ENCODE measurements around the gene NSFL1C. TPM values are rescaled to one million over a fixed set of nuclear protein-coding genes. Genes with fewer than 3 reads are reported as not detected.

The NSFL1C gene
- total RNA-seq, 1 experiment from 2014 or later: 151 TPM

- no peak for DNase-seq (ENCODE audit: low read depth, low spot score)
- POLR2A ChIA-PET: no interaction called here
- in situ Hi-C loops (cut with HindIII; ENCODE audit: low pct_unique_long_range_greater_than_20kb, low sequenced_read_pairs) (no loop called here), intact Hi-C loops (cut with micrococcal nuclease; ENCODE audit: unreplicated experiment) (no loop called here)
- Histone ChIP-seq H3K9me3 (ENCODE audit: control insufficient read depth, insufficient read depth, low read depth, low read length) (no peaks in the 10 kb centered on the region), H3K4me1 (ENCODE audit: control insufficient read depth, insufficient read depth, low read length) (no peaks in the 10 kb centered on the region), H3K4me3 (ENCODE audit: low read depth in 2 of 2, low read length in 2 of 2) (no peak overlapping the region), H3K27me3 (ENCODE audit: control insufficient read depth, insufficient read depth, low read length) (no peaks in the 10 kb centered on the region), H3K36me3 (ENCODE audit: control insufficient read depth, insufficient read depth, low read length) (peaks cover 39% of the 10 kb centered on the region), H3K27ac (ENCODE audit: low read length) (no peak overlapping the region)
- TF ChIP-seq POLR2AphosphoS5 (IDR thresholded peaks at IDR 0.05; ENCODE audit: low read depth, low read length): no peak
- TF ChIP-seq SIN3A (IDR thresholded peaks at IDR 0.05; ENCODE audit: borderline replicate concordance, insufficient read depth, low read depth, low read length): no peak
- TF ChIP-seq TCF7L2 (IDR thresholded peaks at IDR 0.05; ENCODE audit: low read depth, low read length): no peak
- no peak for TF ChIP-seq REST (IDR thresholded peaks at IDR 0.05; ENCODE audit: insufficient read depth in 1 of 2, low read depth in 2 of 2, low read length in 1 of 2)
- TF ChIP-seq, protein P1, sequence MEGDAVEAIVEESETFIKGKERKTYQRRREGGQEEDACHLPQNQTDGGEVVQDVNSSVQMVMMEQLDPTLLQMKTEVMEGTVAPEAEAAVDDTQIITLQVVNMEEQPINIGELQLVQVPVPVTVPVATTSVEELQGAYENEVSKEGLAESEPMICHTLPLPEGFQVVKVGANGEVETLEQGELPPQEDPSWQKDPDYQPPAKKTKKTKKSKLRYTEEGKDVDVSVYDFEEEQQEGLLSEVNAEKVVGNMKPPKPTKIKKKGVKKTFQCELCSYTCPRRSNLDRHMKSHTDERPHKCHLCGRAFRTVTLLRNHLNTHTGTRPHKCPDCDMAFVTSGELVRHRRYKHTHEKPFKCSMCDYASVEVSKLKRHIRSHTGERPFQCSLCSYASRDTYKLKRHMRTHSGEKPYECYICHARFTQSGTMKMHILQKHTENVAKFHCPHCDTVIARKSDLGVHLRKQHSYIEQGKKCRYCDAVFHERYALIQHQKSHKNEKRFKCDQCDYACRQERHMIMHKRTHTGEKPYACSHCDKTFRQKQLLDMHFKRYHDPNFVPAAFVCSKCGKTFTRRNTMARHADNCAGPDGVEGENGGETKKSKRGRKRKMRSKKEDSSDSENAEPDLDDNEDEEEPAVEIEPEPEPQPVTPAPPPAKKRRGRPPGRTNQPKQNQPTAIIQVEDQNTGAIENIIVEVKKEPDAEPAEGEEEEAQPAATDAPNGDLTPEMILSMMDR (IDR thresholded peaks at IDR 0.05): no peak
- no TSS peak for BruUV-seq (replicated peaks)
- ATAC-seq: no peak
- CTCF ChIA-PET: interaction anchor here (0.6 kb wide), 1 partner anchor 14 kb away, joined by 3 read pairs; no protein-coding TSS in a partner anchor
These were observed 20.1 kb downstream of the NSFL1C start for GRCh38 chr20:1446536-1446935.

DNA sequence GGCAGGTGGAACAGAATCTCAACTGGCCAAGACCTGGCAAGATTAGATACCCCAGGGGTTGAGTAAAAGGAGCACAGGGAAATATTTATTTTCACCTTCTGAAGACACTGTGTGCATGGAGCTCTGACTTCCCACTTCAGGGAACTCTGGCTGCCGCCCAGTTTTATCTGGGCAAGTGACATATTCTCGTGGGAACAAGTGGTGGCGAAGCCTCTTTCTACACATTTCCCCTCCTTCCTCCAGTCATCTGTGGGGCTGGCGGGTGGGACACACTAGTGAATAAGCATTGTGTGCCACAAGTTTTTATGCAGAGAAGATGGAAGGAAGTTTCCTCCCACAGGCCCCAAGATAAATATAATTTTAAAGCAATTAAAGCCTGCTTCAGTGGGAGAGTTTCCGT is 23.6 kb downstream of the NSFL1C start:
- TF ChIP-seq REST (IDR thresholded peaks at IDR 0.05; ENCODE audit: insufficient read depth in 1 of 2, low read depth in 2 of 2, low read length in 1 of 2) (no peak), TCF7L2 (IDR thresholded peaks at IDR 0.05; ENCODE audit: low read depth, low read length) (no peak), SIN3A (IDR thresholded peaks at IDR 0.05; ENCODE audit: borderline replicate concordance, insufficient read depth, low read depth, low read length) (no peak), POLR2AphosphoS5 (IDR thresholded peaks at IDR 0.05; ENCODE audit: low read depth, low read length) (no peak)
- TF ChIP-seq, protein P1 (IDR thresholded peaks at IDR 0.05): no peak
- Histone ChIP-seq H3K4me3 (ENCODE audit: low read depth in 2 of 2, low read length in 2 of 2) (no peak overlapping the region), H3K27ac (ENCODE audit: low read length) (no peak overlapping the region), H3K36me3 (ENCODE audit: control insufficient read depth, insufficient read depth, low read length) (peaks cover 14% of the 10 kb centered on the region), H3K4me1 (ENCODE audit: control insufficient read depth, insufficient read depth, low read length) (no peaks in the 10 kb centered on the region), H3K27me3 (ENCODE audit: control insufficient read depth, insufficient read depth, low read length) (no peaks in the 10 kb centered on the region), H3K9me3 (ENCODE audit: control insufficient read depth, insufficient read depth, low read depth, low read length) (no peaks in the 10 kb centered on the region)
- intact Hi-C loops (cut with micrococcal nuclease; ENCODE audit: unreplicated experiment): no loop called here
- ATAC-seq (no peak), DNase-seq (ENCODE audit: low read depth, low spot score) (no peak)
- TSS peak; percentile 16 for BruUV-seq (replicated peaks)
- CTCF ChIA-PET: no interaction called here
- in situ Hi-C loops (cut with HindIII; ENCODE audit: low pct_unique_long_range_greater_than_20kb, low sequenced_read_pairs): no loop called here
- POLR2A ChIA-PET: no interaction called here

Measured in Panc1 (cell line).